DOHH2 (cell line): ENCODE data around the gene APOBEC2.
"Not testable (repeated sequence)": the region's sequence is repeated elsewhere in the genome, so short reads cannot be mapped to it uniquely, and the experiment has no call there.

Experiments
- EZH2phosphoT487 ChIP-seq: fragments of 200-600 bp; sonication (generic); IDR thresholded peaks from 2 replicates; pipeline ENCODE4 v1.6.1; 2017; ENCODE audit warnings: borderline replicate concordance, mild to moderate bottlenecking, antibody characterized with exemption, low read length, moderate library complexity, mixed read lengths
- TF ChIP-seq, protein P1 (sequence below): fragments of 200-600 bp; sonication (generic); IDR thresholded peaks from one replicate; pipeline ENCODE4 v1.5.1; 2014; ENCODE audit warnings: antibody characterized with exemption, mild to moderate bottlenecking, low read depth, low read length; ENCODE audit not compliant: poor library complexity, severe bottlenecking

DNA sequence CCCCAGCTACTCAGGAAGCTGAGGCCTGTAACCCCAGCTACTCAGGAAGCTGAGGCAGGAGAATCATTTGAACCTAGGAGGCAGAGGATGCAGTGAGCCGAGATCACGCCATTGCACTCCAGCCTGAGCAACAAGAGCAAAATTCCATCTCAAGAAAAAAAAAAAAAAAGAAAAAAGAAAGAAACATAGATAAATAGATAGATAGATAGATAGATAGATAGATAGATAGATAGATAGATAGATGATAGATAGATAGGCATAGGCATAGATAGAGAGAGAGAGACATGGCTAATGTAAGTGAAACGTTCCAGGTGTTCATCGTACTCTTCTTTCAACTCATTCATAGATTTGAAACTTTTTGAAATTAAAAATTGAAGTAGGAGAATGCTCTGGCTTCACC, 46.0 kb upstream of the APOBEC2 start:
- TF ChIP-seq, protein P1, sequence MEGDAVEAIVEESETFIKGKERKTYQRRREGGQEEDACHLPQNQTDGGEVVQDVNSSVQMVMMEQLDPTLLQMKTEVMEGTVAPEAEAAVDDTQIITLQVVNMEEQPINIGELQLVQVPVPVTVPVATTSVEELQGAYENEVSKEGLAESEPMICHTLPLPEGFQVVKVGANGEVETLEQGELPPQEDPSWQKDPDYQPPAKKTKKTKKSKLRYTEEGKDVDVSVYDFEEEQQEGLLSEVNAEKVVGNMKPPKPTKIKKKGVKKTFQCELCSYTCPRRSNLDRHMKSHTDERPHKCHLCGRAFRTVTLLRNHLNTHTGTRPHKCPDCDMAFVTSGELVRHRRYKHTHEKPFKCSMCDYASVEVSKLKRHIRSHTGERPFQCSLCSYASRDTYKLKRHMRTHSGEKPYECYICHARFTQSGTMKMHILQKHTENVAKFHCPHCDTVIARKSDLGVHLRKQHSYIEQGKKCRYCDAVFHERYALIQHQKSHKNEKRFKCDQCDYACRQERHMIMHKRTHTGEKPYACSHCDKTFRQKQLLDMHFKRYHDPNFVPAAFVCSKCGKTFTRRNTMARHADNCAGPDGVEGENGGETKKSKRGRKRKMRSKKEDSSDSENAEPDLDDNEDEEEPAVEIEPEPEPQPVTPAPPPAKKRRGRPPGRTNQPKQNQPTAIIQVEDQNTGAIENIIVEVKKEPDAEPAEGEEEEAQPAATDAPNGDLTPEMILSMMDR, result not testable (repeated sequence)
- TF ChIP-seq EZH2phosphoT487, result not testable (repeated sequence)
